HG03520 (cell line): ENCODE results near the gene MC5R.

ENCODE experiments used
- ATAC-seq: cut with Tn5 transposase; IDR thresholded peaks from one replicate; pipeline ENCODE4 v1.9.1; 2021; ENCODE audit warnings: mild to moderate bottlenecking, moderate library complexity; ENCODE audit not compliant: unreplicated experiment

MC5R gene

DNA sequence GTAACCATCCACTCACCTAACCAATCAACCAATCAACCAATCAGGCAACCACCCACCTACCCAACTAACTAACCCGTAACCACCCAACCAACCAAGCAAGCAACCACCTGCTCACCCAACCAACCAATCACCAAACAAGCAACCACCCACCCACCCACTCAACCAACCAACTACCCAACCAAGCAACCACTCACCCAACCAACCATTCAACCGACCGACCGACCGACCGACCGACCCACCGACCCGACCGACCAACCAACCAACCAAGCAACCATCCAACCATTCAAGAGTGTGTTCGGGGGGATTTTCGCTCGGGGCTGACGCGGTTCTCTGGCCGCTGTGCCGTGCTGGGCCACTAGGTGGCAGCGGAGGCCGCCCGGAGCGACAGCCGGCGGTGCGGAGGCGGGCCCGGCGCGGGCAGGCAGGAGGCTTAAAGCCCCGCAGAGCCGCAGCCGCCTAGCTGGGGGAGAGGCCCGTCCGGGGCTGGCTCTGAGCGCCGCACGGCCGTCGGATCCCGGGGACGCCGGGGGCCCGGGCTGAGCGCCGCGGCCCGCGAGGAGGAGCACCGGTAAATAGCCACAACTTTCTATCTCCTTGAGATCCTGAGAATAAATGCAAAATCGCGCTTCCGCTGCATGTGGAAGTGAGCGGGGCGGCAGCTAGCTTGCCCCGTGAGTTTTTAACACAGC, at the start of gene MC5R:
Gene MC5R (plus strand): TSS at position 443 of the 689 bp plus-strand sequence. CDS start 1,617 bp downstream, outside the sequence.
- ATAC-seq, result peak; percentile 88

DNA sequence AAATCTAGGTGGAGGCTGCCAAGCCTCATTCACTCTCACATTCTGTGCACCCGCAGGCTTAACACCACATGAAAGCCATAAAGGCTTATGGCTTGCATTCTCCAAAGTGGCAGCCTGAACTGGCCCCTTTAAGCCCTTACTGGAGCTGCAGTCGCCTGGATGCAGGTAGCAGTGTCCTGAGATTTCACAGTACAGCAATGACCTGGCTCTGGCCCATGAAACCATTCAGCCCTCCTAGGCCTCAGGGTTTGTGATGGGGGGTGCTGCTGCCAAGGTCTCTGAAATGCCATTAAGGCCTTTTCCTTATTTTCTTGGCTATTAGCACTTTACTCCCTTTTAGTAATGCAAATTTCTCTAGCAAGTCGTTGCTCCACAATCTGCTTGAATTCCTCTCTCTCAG, 48.9 kb upstream of the MC5R start:
- ATAC-seq, result no peak

DNA sequence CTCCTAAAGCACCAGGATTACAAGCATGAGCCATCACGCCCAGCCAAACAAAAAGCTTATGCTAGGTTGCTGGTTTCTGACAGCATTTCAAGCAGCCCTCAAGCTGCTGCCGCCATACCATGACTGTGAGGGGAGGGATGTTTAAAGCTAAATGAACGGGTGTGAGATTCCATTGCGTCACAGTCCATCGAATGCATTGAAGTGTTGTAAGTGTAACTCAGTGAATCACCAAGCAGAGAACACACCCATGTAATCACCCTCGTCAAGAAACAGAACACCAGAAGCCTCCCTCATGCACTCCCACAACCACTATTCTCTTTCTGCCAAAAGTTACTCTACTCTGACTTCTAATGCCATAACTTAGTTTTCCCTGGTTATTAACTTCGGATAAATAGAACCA, 32.8 kb upstream of the MC5R start:
- ATAC-seq, result no peak

DNA sequence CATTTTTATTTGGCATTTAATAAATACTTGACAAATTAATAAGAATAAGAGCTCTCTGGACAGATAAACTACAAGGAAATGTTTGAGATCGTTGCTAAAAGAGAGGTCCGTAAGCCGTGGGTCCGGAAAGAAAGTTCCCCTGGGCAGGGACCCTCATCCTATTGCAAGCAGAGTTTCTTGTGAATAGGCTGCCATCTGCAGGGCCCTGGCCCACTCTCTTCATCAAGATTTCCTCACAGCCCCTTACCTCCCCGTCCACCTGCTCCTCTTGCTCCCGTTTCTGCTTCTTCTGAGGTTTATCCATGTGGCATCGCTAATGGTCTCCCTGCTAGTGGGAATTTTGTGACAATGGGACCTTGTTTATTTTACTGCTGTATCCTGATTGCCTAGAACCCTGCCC, 30.1 kb upstream of the MC5R start:
- no peak for ATAC-seq

DNA sequence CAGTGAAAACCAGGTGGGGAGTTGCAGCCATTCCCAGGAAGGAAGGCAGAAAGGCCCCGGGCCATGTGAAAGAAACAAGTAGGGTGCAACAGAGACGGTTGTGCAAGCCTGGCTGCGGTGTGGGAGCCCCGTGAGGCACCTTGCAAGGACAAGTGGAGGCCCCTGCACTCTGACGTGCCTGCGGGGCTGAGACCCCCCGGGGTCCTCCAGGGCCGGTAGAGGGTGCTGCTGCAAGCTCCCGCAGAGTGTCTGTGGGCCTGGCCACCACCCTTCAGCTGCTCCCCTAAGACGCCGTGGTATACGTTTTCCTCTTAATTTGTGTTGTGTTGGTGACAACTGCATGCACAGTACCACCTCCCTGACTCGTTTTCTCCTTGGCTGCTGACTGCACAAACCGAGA, 27.4 kb upstream of the MC5R start:
- ATAC-seq, result no peak

DNA sequence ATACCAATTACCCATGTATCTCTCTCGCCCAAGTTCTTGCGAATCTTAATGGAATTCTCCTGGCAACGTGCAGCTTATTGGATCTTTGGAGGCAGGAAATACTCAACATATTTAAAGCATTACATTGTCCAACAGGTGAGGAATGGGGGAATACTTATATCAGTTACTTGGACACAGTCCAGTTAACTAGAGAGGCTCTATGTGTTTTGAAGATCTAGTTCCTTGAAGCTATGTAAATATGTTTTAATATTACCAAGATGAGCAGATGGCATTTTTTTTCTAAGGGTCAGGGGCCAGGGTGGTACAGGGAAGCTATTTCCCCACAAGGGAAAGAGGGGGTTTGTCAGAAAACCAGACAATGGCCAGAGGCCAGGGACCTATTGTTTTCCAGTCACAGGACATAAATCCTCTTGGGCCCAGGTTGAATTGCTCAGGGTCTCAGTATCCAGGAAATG, 26.8 kb upstream of the MC5R start:
- ATAC-seq, result no peak

DNA sequence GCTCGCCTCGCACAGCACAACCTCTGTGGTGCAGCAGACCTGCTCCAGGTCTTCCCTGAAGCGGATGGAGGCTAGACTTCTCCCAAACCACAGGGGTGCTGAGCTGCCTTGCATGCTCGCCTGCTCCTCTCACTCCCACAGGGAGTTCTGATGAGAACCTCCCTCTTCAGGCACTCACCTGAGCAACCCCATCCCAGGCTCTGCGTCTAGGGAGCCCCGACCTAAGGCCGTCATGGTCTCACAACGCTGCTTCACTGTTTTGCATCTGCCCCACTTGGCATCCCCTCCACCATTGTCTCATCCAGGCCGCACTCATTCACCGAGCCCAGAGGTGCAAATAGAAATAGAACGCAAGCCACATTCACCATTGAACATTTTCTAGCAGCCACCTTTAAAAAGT, 24.6 kb upstream of the MC5R start:
- ATAC-seq, result no peak

DNA sequence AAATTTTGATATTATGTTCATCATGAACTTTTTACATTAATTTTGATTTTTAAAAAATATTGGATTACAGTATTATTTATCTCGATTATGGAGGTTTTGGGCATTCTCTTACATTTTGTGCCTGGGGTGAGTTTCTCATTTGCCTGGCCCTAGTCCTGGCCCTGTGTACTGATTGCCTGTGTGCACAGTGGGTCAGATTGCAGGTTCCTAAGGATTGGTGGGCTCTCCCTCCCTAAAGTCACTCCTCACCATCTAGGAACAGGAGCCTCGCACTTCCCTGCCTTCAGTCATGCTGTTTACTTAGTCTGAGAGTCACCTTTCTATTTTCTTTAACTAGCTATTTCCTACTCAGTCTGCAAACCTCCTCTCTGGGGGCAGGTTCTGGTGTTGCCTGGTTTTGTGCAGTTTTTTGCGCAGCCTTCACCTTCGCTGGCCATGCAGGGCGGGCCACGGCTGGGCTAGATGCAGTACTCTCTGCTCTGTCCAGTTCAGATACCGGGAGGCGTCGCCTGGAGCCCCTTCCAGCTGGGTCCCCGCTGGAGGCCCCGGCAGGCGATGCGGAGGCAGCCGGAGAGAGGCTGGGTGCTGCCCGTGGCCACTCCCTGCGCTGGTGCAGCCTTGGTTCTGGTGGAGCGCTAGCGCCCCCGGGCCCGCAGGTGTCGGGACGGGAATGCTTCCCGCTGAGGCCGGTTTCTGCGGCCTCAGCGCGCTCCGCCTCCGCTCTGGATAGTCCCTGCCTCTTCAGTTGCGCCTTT, 23.3 kb upstream of the MC5R start:
- no peak for ATAC-seq

DNA sequence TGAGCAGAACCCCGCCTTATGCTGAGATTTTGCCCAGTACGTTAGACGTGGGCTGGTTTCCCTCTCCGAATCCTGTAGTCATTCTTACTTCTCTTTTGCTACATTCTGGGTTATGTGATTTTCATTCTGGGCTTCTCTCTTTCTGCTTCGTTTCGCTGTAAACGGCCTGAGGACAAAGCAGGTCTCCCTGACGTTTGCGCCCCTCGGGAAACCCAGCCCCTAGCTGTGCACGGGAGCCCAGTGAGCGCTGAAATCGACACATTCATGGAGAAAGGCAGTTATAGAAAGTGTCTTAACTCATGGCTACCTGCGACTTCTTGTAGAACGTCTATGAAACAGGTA, 22.7 kb upstream of the MC5R start:
- ATAC-seq, result no peak

DNA sequence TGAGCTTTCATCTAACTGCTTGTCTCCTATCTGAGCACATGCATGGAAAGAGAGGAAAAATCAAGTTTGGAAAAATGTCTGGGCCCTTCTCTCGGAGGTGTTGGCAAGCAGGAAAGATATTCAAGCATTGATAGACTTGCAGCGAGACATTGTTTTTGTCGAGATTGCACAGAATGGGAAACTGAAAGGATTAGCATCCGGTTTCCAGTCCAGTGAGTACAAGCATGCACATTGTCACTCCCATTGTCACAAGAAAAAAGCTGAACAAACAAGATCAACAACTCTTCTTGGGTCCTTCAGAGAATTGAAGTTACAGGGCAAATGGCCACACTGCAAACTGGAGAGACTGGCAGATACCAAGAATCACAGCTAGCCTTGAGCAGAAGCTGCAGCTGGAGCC, 19.6 kb upstream of the MC5R start:
- ATAC-seq, result no peak

DNA sequence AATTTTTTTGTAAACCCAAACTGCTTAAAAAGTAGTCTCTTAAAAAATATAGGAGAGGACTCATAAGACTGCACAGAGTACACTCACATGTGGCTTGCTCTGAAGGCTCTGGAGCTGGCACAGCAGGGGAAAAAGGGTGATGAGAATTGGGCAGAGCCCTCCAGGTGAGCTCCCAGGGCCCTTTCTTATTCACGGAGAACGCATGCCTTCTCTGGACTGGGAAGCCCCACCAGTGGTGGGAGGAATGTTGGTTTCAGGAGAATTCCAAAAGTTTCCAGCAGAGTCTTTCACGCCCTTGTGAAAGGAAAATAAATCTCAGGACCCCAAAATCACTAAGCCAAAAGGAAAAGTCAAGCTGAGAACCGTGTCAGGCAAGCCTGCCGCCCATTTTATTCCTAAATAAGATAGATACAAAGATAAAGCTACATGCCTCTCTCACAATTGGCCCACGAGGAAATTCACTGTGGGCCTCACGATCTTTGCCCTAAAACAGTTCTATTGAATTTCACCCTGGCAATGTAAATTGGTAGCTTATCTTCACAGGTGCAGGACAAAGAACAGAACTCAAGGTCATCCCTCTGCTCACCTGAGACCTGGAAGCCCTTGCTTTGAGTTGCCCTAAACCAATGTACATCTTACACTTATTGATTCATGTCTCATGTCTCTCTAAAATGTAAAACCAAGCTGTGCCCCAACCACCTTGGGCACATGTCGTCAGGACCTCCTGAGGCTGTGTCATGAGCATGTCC, 15.5 kb upstream of the MC5R start:
- ATAC-seq, result no peak

DNA sequence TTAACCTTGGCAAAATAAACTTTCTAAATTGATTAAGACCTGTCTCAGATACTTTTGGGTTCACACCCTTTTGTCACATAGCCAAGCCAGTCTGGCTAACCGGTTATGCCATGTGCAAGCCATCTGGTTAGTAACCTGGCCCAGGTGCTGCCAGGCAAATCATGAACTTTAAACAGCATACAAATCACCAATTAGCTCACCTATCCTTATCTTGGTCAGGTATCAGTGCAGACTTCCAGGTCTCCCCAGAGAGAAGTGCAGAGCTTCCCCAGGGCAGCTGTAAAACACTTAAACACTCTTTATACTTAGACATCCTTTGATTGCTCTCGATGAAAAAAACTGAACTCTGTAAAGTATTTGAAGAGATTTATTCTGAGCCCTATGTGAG, 14.9 kb upstream of the MC5R start:
- no peak for ATAC-seq

DNA sequence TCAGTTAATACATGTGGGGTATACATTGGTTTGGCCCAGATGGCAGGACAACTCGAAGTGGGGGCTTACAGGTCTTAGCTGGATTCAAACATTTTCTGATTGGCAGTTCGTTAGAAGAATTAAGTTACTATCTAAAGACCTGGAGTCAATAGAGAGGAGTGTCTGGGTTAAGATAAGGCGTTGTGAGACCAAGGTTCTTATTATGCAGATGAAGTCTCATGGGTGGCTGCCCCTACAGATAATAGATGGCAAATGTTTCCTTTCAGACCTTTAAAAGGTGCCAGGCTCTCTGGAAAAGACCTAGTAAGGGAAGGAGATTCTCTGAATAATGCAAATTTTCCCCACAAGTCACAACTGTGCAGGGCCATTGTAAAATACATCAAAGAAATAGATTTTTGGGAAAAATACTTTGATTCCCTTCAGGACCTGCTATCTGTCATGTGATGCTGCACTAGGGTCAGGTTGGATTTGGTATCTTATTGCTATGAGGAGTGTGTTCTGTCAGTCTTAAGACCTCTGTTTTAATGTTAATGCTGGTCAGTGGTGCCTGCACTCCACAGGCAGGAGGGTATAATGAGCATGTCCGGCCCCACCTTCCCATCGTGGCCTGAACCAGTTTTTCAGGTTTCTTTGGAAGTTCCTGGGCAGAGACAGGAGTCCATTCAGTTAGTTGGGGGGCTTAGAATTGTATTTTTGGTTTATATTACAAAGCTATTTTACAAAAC, 14.3 kb upstream of the MC5R start:
- ATAC-seq, result no peak

DNA sequence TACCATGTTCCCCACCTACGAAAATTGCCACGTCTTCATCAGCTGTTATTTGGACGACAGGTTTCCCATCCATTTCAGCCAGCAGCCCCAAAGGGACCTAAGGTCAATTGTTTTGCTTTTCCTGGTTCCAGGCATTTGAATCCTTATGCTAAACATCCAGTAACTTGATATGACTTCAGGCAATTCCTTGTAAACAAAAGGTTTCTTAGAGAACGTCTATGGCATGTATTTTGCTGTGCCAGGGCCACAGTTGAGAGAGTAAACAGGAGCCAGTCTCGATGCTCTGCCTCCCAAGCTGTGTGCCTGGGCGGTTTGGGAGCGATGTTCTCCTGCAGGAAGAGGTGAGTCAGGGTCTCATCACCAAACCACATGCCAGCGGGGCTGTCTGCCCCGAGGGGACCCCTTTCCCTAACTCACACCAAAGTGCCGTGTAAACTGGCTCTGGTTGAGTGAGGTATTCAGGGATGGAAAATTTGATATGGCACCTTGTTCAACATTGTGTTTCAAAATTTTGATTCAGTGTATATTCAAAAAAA, 12.9 kb upstream of the MC5R start:
- no peak for ATAC-seq

DNA sequence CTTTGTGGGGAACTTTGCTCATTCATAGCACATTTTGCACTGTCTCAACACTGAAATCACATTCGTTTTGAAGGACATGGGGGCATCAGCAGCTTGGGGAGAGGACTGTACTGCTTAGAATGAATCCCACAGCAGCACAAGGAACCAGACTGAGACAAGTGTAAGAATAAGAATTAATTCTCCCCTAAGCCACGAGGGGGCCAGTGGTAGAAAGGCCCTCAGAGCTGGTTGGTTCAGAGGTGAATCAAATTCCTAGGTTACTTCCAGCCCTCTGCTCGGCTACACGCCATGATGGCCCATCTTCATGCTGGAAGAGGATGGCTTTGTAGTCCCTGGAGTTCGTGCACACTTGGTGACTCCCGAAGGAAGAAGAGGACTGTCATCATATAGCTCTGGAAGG, 12.0 kb upstream of the MC5R start:
- ATAC-seq, result no peak

DNA sequence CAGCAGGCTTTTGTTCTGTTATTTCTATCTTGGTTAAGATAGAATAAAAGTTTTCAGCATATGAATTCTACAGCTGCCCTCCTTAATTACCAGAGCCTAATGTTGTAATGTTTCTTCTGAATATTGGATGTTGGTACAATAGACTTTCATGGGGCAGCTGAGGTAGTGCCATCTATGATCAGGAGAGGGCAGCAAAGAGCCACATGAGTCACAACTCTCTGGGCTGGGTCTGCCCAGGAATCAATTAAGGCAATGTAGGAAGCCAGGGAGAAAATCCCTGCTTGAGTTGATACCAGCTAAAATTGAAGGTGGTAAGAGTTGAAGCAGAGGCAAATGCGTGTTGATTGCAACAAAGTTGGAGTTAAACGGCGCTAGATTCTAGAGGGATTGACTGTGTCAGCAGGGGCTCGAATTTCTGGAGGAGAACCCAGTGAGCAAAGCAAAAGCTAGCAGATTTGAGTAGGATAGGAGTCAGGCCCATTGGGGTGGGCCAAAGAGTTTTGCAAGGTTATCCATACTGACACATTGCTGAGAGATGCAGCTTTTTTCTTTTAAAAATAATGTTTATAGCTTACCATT, 10.6 kb upstream of the MC5R start:
- ATAC-seq, result peak; percentile 77

DNA sequence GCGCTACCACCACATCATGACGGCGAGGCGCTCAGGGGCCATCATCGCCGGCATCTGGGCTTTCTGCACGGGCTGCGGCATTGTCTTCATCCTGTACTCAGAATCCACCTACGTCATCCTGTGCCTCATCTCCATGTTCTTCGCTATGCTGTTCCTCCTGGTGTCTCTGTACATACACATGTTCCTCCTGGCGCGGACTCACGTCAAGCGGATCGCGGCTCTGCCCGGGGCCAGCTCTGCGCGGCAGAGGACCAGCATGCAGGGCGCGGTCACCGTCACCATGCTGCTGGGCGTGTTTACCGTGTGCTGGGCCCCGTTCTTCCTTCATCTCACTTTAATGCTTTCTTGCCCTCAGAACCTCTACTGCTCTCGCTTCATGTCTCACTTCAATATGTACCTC, 2.3 kb downstream of the MC5R start:
- ATAC-seq, result no peak

DNA sequence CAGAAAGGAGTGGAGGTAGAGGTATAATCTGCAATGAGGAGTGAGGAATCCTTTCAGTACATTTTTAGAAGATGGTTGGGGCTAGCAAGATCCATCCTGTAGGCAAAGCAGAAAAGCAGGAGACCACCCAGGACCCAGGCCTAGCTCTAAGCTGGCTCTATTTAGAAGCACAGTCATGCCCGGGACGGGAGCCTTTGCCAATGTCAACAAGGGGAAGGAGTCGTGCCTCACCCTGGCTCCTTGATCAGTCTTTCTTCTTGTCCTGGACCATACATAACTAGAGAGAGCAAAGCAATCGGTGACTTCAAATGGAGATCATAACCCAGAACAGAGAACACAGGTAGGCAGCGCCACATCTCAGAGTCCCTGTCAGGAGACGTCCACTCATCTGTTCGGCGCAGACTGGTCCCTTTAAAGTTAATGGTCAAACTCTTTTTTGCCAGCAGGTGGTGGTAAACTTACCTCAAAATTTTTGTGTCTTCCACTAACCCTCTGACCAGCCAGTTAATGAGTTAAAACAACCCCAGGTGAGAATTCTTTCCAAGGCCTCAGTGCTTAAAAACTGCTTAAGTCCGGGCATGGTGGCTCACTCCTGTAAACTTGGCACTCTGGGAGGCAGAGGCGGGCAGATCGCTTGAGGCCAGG, 8.0 kb downstream of the MC5R start:
- ATAC-seq, result no peak

DNA sequence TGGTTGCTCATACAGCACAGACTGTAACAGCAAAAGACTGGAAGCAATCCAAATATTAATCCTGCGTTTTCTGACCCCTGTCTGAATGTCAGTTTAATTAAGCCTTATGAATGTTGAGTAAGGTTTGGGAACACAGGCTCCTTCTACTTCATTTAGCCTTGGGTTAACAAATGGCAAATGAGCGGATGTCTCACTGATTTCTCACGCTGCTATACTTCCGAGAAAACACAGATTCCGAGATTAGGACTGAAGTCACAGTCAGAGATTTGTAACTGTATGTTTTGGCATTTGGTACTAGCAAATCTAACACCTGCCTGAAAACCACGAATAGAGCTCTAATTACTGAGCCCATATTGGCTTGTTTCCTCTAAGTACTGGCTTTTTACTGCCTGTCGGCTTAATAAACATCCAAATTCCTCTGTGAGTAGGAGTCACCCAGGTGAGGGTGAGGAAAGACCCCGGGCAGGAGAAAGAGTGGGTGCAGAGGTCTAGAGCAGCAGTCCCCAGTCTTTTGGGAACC, 10.6 kb downstream of the MC5R start:
- no peak for ATAC-seq

DNA sequence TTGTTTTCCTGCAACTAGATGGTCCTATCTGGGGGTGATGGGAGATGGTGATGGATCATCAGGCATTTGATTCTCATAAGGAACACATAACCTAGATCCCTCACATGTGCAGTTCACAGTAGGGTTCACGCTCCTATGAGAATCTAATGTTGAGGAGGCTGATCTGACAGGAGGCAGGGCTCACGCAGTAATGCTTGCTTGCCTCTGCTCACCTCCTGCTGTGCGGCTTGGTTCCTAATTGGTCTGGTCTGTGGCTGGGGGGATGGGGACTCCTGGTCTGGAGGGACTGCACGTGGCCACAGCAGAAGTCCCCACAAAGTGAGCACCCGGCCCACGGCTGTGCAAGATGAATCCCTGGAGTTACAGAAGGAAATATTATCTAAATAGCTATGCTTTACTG, 11.3 kb downstream of the MC5R start:
- ATAC-seq, result no peak
